Smooth muscle cell (in vitro differentiated cells): ENCODE data around the gene OSCAR. TPM values are rescaled to one million over a fixed set of nuclear protein-coding genes. Genes with fewer than 3 reads are reported as not detected.

Source experiments
- DNase-seq: peaks from one replicate; lab custom pipeline; 2025; ENCODE audit not compliant: unreplicated experiment; lab: John Stamatoyannopoulos, UW
- H2AFZ ChIP-seq: fragments of 200-600 bp; sonication (generic); 2 replicates; pipeline ENCODE4 v1.6.0; 2016; ENCODE audit warnings: antibody characterized with exemption, low read depth, mild to moderate bottlenecking
- H3F3A ChIP-seq: fragments of 200-600 bp; sonication (generic); 2 replicates; pipeline ENCODE4 v1.6.0; 2017; ENCODE audit warnings: antibody characterized with exemption, low read depth
- H3K27ac ChIP-seq: fragments of 200-600 bp; sonication (generic); 2 replicates; pipeline ENCODE4 v1.5.1; 2016; ENCODE audit warnings: low read depth, mild to moderate bottlenecking
- H3K27me3 ChIP-seq: fragments of 200-600 bp; sonication (generic); 2 replicates; pipeline ENCODE4 v1.6.1; 2016; ENCODE audit warnings: low read depth, mild to moderate bottlenecking
- H3K36me3 ChIP-seq: fragments of 200-600 bp; sonication (generic); 2 replicates; pipeline ENCODE4 v1.5.1; 2016; ENCODE audit warnings: low read depth
- H3K4me1 ChIP-seq: fragments of 200-600 bp; sonication (generic); 2 replicates; pipeline ENCODE4 v1.5.1; 2016; ENCODE audit warnings: low read depth
- H3K4me2 ChIP-seq: fragments of 200-600 bp; sonication (generic); 2 replicates; pipeline ENCODE4 v1.6.0; 2016; ENCODE audit warnings: mild to moderate bottlenecking
- H3K4me3 ChIP-seq: fragments of 200-600 bp; sonication (generic); 2 replicates; pipeline ENCODE4 v1.5.1; 2016; ENCODE audit warnings: mild to moderate bottlenecking
- H3K79me2 ChIP-seq: fragments of 200-600 bp; sonication (generic); 2 replicates; pipeline ENCODE4 v1.6.0; 2016; ENCODE audit warnings: low read depth, mild to moderate bottlenecking
- H3K9ac ChIP-seq: fragments of 200-600 bp; sonication (generic); 2 replicates; pipeline ENCODE4 v1.6.0; 2016; ENCODE audit warnings: low read depth
- H3K9me3 ChIP-seq: fragments of 200-600 bp; sonication (generic); replicated peaks from 2 replicates; pipeline ENCODE4 v1.5.1; 2016; ENCODE audit warnings: low read depth
- H4K20me1 ChIP-seq: fragments of 200-600 bp; sonication (generic); 2 replicates; pipeline ENCODE4 v1.6.0; 2016; ENCODE audit warnings: low read depth
- CTCF ChIP-seq: fragments of 200-600 bp; sonication (generic); IDR thresholded peaks from 2 replicates; pipeline ENCODE4 v1.5.1; 2017; ENCODE audit warnings: borderline replicate concordance, mild to moderate bottlenecking, antibody characterized with exemption; ENCODE audit not compliant: insufficient read depth, poor library complexity, severe bottlenecking
- WGBS: methylation state at CpG from one replicate; pipeline ENCODE4 v1.1.7; 2016; ENCODE audit warnings: low lambda C conversion rate; 5-methylcytosine and 5-hydroxymethylcytosine counted together
- polyA plus RNA-seq: library from polyadenylated mRNA; unstranded; fragments of >200 nt; fragmentation: Nextera tagmentation; extraction: Ambion mirVana; gene quantifications from 2 replicates; pipeline ENCODE4 v1.2.1, GENCODE V29; 2016
- total RNA-seq: library from RNA; depleted of rRNA; stranded (reverse); fragments of >200 nt; gene quantifications from 2 replicates; pipeline ENCODE4 v1.2.3, GENCODE V29; 2014

Gene OSCAR
- total and polyA plus RNA-seq, 2 experiments from 2014 or later: 0.90 TPM; not detected in 1

GRCh38 chr19:54129617-54129996 is 29.0 kb upstream of the OSCAR start:
- H4K20me1 ChIP-seq: no peaks in the 10 kb centered on the region
- no peak overlapping the region for H3K27ac ChIP-seq
- H2AFZ ChIP-seq: no peak overlapping the region
- H3F3A ChIP-seq: no peaks in the 10 kb centered on the region
- no peak for DNase-seq
- no peak for TF ChIP-seq CTCF
- no peaks in the 10 kb centered on the region for H3K27me3 ChIP-seq
- no peaks in the 10 kb centered on the region for H3K36me3 ChIP-seq
- no peaks in the 10 kb centered on the region for H3K4me1 ChIP-seq
- no peaks in the 10 kb centered on the region for H3K79me2 ChIP-seq
- H3K4me3 ChIP-seq: no peak overlapping the region
- H3K9me3 ChIP-seq: no peaks in the 10 kb centered on the region
- WGBS: 97% methylated on average over 20 of the region's 20 CpGs
- H3K9ac ChIP-seq: no peak overlapping the region
- no peak overlapping the region for H3K4me2 ChIP-seq

GRCh38 chr19:54128796-54129616 is 28.4 kb upstream of the OSCAR start:
- H3K9ac ChIP-seq: no peak overlapping the region
- 99% methylated on average over 41 of the region's 41 CpGs for WGBS
- no peak for TF ChIP-seq CTCF
- H3K4me3 ChIP-seq: no peak overlapping the region
- no peaks in the 10 kb centered on the region for H4K20me1 ChIP-seq
- H3K27me3 ChIP-seq: no peaks in the 10 kb centered on the region
- H3K9me3 ChIP-seq: no peaks in the 10 kb centered on the region
- no peaks in the 10 kb centered on the region for H3K79me2 ChIP-seq
- DNase-seq: no peak
- no peak overlapping the region for H2AFZ ChIP-seq
- H3K27ac ChIP-seq: no peak overlapping the region
- no peaks in the 10 kb centered on the region for H3K4me1 ChIP-seq
- no peaks in the 10 kb centered on the region for H3K36me3 ChIP-seq
- no peak overlapping the region for H3K4me2 ChIP-seq
- no peaks in the 10 kb centered on the region for H3F3A ChIP-seq

GRCh38 chr19:54128441-54128725 is 27.8 kb upstream of the OSCAR start:
- H3K9me3 ChIP-seq: no peaks in the 10 kb centered on the region

More at GRCh38 chr19:54128441-54128725, 27.8 kb upstream of the OSCAR start:
- Histone ChIP-seq H3K4me1 (no peaks in the 10 kb centered on the region), H3K36me3 (no peaks in the 10 kb centered on the region), H3K4me3 (no peak overlapping the region), H3K79me2 (no peaks in the 10 kb centered on the region), H4K20me1 (no peaks in the 10 kb centered on the region), H2AFZ (no peak overlapping the region), H3K27me3 (no peaks in the 10 kb centered on the region), H3K27ac (no peak overlapping the region), H3K9ac (no peak overlapping the region), H3K4me2 (no peak overlapping the region), H3F3A (no peaks in the 10 kb centered on the region)
- no peak for TF ChIP-seq CTCF
- no peak for DNase-seq
- 90% methylated on average over 11 of the region's 20 CpGs for WGBS
